ENCODE data around the gene ABCC8. TPM values are rescaled to one million over a fixed set of nuclear protein-coding genes. Genes with fewer than 3 reads are reported as not detected.

Gene ABCC8
- total RNA-seq, 1 experiment from 2014 or later, result 7.3 TPM

DNA sequence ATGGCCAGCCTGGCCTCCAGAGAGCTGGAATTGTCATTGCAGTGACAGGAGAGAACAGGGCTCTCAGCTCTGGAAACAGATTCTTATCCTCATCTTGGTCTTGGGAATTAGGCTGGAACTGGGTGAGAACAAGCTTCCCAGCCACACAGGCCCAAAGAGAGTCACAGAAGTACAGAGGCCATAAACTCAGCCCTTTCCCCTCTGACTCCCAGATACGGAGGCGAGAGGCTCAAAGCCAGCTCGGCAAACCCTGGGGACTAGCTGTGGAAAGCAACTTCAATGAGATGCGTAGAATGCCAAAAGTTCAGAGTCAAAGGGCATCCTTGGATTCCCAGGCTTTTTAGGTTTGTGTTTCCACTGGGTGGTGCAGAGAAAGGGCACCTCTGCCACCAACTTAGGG, 14.3 kb upstream of the ABCC8 start (continued):
- no peak for TF ChIP-seq OVOL2 (CRISPR knock-in tag; IDR thresholded peaks at IDR 0.05; ENCODE audit: borderline replicate concordance)
- TF ChIP-seq, protein P1, sequence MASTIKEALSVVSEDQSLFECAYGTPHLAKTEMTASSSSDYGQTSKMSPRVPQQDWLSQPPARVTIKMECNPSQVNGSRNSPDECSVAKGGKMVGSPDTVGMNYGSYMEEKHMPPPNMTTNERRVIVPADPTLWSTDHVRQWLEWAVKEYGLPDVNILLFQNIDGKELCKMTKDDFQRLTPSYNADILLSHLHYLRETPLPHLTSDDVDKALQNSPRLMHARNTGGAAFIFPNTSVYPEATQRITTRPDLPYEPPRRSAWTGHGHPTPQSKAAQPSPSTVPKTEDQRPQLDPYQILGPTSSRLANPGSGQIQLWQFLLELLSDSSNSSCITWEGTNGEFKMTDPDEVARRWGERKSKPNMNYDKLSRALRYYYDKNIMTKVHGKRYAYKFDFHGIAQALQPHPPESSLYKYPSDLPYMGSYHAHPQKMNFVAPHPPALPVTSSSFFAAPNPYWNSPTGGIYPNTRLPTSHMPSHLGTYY (CRISPR knock-in tag; IDR thresholded peaks at IDR 0.05), result no peak

DNA sequence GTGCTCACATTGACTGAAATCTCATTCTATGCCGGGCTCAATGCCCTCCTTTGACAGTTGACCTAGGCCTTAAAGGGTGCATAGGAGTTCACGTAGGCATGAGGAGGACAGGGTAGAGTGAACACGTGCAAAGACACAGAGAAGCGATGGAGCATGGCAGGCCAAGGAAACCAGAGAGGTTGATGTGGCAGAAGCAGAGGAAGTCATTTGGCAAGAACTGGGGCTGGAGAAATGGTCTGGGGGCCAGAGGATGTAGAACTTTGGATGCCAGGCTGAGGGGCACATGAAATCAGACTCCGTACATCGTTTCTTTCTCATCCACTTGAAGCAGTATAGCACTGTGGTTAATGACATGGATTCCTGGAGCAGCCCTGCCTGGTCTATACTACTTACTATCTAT, 13.6 kb upstream of the ABCC8 start:
- Mint-ChIP-seq H3K4me3 (no peak overlapping the region), H3K27ac (no peak overlapping the region), H3K9me3 (no peaks in the 10 kb centered on the region), H3K27me3 (ENCODE audit: low read depth) (no peaks in the 10 kb centered on the region; the same call in 1 of the 2 replicates), H3K36me3 (no peaks in the 10 kb centered on the region), H3K4me1 (no peaks in the 10 kb centered on the region)
- CTCF ChIA-PET, result interaction anchor here (1.2 to 1.8 kb wide), 3 partner anchors 9 to 102 kb away, joined by 4 to 7 read pairs (median 6); partner anchors contain the start of gene KCNJ11
- POLR2A ChIA-PET, result no interaction called here
- no peak for ATAC-seq
- no peak for DNase-seq (ENCODE audit: low spot score)
- TF ChIP-seq TEAD1 (CRISPR knock-in tag; IDR thresholded peaks at IDR 0.05), result no peak

DNA sequence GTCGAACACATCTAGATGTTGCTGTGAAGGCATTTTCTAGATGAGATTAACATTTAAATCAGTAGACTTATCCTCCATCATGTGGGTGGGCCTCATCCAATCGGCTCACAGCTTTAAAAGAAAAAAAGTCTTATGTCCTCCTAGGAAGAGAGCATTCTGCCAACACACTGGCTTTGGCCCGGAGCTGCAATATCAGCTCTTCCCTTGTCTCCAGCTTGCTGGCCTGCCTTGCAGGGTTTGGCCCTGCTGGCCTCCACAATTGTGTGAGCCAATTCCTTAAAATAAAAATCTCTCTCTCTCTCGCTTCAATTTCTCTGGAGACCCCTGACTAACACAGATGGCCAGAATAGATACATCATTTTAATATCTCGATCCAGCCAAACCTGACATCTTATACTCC, 13.1 kb upstream of the ABCC8 start:
- H3K27ac Mint-ChIP-seq, result no peak overlapping the region
- TF ChIP-seq ZNF263 (CRISPR knock-in tag; IDR thresholded peaks at IDR 0.05; ENCODE audit: low read depth) (no peak), NR2C2 (CRISPR knock-in tag; IDR thresholded peaks at IDR 0.05) (no peak)
- no peaks in the 10 kb centered on the region for H3K36me3 Mint-ChIP-seq
- H3K4me1 Mint-ChIP-seq, result no peaks in the 10 kb centered on the region
- no peaks in the 10 kb centered on the region for H3K9me3 Mint-ChIP-seq
- ATAC-seq (no peak), DNase-seq (ENCODE audit: low spot score) (no peak)
- H3K4me3 Mint-ChIP-seq, result no peak overlapping the region
- ChIA-PET POLR2A (no interaction called here), CTCF (interaction anchor here (1.4 to 1.8 kb wide), 2 partner anchors 9 to 38 kb away, joined by 6 to 7 read pairs; no protein-coding TSS in a partner anchor)
- no peaks in the 10 kb centered on the region; the same call in none of the 2 replicates for H3K27me3 Mint-ChIP-seq (ENCODE audit: low read depth)

DNA sequence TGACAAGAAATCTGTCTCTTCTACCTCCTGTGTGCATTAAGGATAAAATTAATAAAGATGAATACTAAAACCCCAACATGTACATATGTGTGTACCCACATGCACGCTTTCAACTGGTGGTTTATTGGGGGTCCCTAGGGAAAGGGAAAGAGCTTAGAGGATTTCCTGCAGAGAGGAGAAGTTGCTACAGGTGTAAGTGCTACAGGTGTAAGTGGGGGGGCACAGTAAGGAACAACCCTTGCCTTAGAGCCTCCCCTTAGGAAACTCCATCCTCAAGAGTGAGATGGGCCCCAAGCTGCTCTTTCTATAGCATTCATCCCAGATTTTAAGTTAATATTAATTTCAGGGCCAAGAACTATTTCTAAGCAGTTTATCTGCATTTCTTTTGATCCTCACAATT, 11.9 kb upstream of the ABCC8 start:
- DNase-seq (ENCODE audit: low spot score) (no peak), ATAC-seq (no peak)
- Mint-ChIP-seq H3K36me3 (no peaks in the 10 kb centered on the region), H3K27ac (no peak overlapping the region), H3K9me3 (peaks cover 6% of the 10 kb centered on the region), H3K27me3 (ENCODE audit: low read depth) (no peaks in the 10 kb centered on the region; the same call in none of the 2 replicates), H3K4me3 (no peak overlapping the region), H3K4me1 (no peaks in the 10 kb centered on the region)
- CTCF ChIA-PET, result interaction anchor here (1.8 kb wide), 1 partner anchor 40 kb away, joined by 6 read pairs; no protein-coding TSS in a partner anchor
- POLR2A ChIA-PET, result no interaction called here
- TF ChIP-seq ZNF138 (CRISPR knock-in tag; conservative IDR thresholded peaks at IDR 0.05) (no peak), ZNF671 (CRISPR knock-in tag; IDR thresholded peaks at IDR 0.05) (no peak), ATF1 (CRISPR knock-in tag; IDR thresholded peaks at IDR 0.05) (no peak), ELF4 (CRISPR knock-in tag; IDR thresholded peaks at IDR 0.05; ENCODE audit: low read depth) (no peak), JAZF1 (CRISPR knock-in tag; IDR thresholded peaks at IDR 0.05) (no peak), NFYB (CRISPR knock-in tag; conservative IDR thresholded peaks at IDR 0.05; ENCODE audit: low read depth) (no peak), NFATC4 (CRISPR knock-in tag; IDR thresholded peaks at IDR 0.05) (no peak)
- TF ChIP-seq, protein P2, sequence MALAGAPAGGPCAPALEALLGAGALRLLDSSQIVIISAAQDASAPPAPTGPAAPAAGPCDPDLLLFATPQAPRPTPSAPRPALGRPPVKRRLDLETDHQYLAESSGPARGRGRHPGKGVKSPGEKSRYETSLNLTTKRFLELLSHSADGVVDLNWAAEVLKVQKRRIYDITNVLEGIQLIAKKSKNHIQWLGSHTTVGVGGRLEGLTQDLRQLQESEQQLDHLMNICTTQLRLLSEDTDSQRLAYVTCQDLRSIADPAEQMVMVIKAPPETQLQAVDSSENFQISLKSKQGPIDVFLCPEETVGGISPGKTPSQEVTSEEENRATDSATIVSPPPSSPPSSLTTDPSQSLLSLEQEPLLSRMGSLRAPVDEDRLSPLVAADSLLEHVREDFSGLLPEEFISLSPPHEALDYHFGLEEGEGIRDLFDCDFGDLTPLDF (CRISPR knock-in tag; IDR thresholded peaks at IDR 0.05), result no peak
- TF ChIP-seq, protein P3, sequence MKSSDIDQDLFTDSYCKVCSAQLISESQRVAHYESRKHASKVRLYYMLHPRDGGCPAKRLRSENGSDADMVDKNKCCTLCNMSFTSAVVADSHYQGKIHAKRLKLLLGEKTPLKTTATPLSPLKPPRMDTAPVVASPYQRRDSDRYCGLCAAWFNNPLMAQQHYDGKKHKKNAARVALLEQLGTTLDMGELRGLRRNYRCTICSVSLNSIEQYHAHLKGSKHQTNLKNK (CRISPR knock-in tag; IDR thresholded peaks at IDR 0.05), result no peak
- TF ChIP-seq, protein P4, sequence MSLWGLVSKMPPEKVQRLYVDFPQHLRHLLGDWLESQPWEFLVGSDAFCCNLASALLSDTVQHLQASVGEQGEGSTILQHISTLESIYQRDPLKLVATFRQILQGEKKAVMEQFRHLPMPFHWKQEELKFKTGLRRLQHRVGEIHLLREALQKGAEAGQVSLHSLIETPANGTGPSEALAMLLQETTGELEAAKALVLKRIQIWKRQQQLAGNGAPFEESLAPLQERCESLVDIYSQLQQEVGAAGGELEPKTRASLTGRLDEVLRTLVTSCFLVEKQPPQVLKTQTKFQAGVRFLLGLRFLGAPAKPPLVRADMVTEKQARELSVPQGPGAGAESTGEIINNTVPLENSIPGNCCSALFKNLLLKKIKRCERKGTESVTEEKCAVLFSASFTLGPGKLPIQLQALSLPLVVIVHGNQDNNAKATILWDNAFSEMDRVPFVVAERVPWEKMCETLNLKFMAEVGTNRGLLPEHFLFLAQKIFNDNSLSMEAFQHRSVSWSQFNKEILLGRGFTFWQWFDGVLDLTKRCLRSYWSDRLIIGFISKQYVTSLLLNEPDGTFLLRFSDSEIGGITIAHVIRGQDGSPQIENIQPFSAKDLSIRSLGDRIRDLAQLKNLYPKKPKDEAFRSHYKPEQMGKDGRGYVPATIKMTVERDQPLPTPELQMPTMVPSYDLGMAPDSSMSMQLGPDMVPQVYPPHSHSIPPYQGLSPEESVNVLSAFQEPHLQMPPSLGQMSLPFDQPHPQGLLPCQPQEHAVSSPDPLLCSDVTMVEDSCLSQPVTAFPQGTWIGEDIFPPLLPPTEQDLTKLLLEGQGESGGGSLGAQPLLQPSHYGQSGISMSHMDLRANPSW (CRISPR knock-in tag; conservative IDR thresholded peaks at IDR 0.05; ENCODE audit: low read depth), result no peak
- TF ChIP-seq, protein P5, sequence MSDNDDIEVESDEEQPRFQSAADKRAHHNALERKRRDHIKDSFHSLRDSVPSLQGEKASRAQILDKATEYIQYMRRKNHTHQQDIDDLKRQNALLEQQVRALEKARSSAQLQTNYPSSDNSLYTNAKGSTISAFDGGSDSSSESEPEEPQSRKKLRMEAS (CRISPR knock-in tag; IDR thresholded peaks at IDR 0.05), result no peak
- TF ChIP-seq, protein P6, sequence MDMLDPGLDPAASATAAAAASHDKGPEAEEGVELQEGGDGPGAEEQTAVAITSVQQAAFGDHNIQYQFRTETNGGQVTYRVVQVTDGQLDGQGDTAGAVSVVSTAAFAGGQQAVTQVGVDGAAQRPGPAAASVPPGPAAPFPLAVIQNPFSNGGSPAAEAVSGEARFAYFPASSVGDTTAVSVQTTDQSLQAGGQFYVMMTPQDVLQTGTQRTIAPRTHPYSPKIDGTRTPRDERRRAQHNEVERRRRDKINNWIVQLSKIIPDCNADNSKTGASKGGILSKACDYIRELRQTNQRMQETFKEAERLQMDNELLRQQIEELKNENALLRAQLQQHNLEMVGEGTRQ (CRISPR knock-in tag; IDR thresholded peaks at IDR 0.05), result no peak
- TF ChIP-seq, protein P7, sequence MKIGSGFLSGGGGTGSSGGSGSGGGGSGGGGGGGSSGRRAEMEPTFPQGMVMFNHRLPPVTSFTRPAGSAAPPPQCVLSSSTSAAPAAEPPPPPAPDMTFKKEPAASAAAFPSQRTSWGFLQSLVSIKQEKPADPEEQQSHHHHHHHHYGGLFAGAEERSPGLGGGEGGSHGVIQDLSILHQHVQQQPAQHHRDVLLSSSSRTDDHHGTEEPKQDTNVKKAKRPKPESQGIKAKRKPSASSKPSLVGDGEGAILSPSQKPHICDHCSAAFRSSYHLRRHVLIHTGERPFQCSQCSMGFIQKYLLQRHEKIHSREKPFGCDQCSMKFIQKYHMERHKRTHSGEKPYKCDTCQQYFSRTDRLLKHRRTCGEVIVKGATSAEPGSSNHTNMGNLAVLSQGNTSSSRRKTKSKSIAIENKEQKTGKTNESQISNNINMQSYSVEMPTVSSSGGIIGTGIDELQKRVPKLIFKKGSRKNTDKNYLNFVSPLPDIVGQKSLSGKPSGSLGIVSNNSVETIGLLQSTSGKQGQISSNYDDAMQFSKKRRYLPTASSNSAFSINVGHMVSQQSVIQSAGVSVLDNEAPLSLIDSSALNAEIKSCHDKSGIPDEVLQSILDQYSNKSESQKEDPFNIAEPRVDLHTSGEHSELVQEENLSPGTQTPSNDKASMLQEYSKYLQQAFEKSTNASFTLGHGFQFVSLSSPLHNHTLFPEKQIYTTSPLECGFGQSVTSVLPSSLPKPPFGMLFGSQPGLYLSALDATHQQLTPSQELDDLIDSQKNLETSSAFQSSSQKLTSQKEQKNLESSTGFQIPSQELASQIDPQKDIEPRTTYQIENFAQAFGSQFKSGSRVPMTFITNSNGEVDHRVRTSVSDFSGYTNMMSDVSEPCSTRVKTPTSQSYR (CRISPR knock-in tag; IDR thresholded peaks at IDR 0.05), result no peak
- TF ChIP-seq, protein P8, sequence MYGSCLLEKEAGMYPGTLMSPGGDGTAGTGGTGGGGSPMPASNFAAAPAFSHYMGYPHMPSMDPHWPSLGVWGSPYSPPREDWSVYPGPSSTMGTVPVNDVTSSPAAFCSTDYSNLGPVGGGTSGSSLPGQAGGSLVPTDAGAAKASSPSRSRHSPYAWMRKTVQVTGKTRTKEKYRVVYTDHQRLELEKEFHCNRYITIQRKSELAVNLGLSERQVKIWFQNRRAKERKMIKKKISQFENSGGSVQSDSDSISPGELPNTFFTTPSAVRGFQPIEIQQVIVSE (CRISPR knock-in tag; IDR thresholded peaks at IDR 0.05; ENCODE audit: borderline replicate concordance), result no peak

Measured in WTC11 (cell line).